Mucosa of gallbladder (tissue), 1 donor: ENCODE measurements around the gene GDI2. TPM values are rescaled to one million over a fixed set of nuclear protein-coding genes. Genes with fewer than 3 reads are reported as not detected.

Experiments used
- DNase-seq: peaks from one replicate; pipeline ENCODE4 v3.0.0-alpha.2; 2020; ENCODE audit warnings: low spot score
- total RNA-seq: library from RNA; stranded (reverse); gene quantifications from one replicate; pipeline ENCODE4 v1.2.1, GENCODE V29; 2021
- donor health status: DM: no; HTN: no; CAD: no.

The GDI2 gene
- total RNA-seq, 1 donor from 2014 or later = 205 TPM

- DNase-seq = no peak
These were observed 71.1 kb downstream of the GDI2 start for GRCh38 chr10:5742116-5742515.

GRCh38 chr10:5741276-5741675 lies 72.0 kb downstream of the GDI2 start:
- DNase-seq = no peak

GRCh38 chr10:5738427-5738826 lies 74.8 kb downstream of the GDI2 start:
- no peak for DNase-seq

- no peak for DNase-seq
These were observed 75.9 kb downstream of the GDI2 start for GRCh38 chr10:5737352-5737751.

GRCh38 chr10:5736591-5736990 lies 76.6 kb downstream of the GDI2 start:
- DNase-seq = no peak

GRCh38 chr10:5735119-5735518 lies 78.1 kb downstream of the GDI2 start:
- no peak for DNase-seq

GRCh38 chr10:5732141-5732540 lies 81.1 kb downstream of the GDI2 start:
- no peak for DNase-seq

- no peak for DNase-seq
These were observed 81.7 kb downstream of the GDI2 start for GRCh38 chr10:5731559-5731958.

GRCh38 chr10:5730766-5731165 lies 82.5 kb downstream of the GDI2 start:
- DNase-seq = no peak

- DNase-seq = no peak
These were observed 89.5 kb downstream of the GDI2 start for GRCh38 chr10:5723692-5724091.

GRCh38 chr10:5720182-5720581 lies 93.1 kb downstream of the GDI2 start:
- no peak for DNase-seq

GRCh38 chr10:5719546-5719945 lies 93.7 kb downstream of the GDI2 start:
- DNase-seq = no peak

Other genes starting within 250 kb of the GDI2 start
- 37.3 TPM for gene ASB13, start 146.8 kb downstream of the GDI2 start, total RNA-seq
- gene TASOR2, start 128.6 kb downstream of the GDI2 start, total RNA-seq = 48.5 TPM
- 9.4 TPM for gene ANKRD16, start 76.5 kb upstream of the GDI2 start, total RNA-seq
- gene FBH1, start 76.8 kb upstream of the GDI2 start, total RNA-seq = 101 TPM
- gene IL15RA, start 164.1 kb upstream of the GDI2 start, total RNA-seq = 25.6 TPM
- gene IL2RA, start 248.9 kb upstream of the GDI2 start, total RNA-seq = 1.4 TPM